Measurements from ENCODE around the gene JAML. TPM values are rescaled to one million over a fixed set of nuclear protein-coding genes. Genes with fewer than 3 reads are reported as not detected.

JAML gene
- total and polyA plus RNA-seq, 2 experiments from 2014 or later: 0.56 to 1.0 TPM

DNA sequence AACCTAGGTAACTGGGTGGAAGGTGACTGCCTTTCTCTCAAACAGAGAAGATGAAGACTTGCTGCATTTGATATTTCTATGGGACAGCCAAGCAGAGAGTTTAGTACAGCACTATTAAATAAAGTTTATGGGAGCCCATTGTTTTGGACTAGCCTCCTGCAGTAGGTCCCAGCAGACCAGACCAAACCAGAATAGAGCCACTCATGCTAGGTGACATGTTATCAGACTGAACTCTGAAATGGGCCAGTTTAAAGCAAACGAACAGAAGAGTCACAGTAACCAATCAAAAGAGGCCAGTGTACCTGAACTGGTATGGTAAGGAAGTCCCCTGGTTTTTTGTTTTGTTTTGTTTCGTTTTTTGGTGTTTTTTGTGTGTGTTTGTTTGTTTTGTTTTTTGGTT, 47.2 kb upstream of the JAML start (continued):
- TF ChIP-seq, protein P1, sequence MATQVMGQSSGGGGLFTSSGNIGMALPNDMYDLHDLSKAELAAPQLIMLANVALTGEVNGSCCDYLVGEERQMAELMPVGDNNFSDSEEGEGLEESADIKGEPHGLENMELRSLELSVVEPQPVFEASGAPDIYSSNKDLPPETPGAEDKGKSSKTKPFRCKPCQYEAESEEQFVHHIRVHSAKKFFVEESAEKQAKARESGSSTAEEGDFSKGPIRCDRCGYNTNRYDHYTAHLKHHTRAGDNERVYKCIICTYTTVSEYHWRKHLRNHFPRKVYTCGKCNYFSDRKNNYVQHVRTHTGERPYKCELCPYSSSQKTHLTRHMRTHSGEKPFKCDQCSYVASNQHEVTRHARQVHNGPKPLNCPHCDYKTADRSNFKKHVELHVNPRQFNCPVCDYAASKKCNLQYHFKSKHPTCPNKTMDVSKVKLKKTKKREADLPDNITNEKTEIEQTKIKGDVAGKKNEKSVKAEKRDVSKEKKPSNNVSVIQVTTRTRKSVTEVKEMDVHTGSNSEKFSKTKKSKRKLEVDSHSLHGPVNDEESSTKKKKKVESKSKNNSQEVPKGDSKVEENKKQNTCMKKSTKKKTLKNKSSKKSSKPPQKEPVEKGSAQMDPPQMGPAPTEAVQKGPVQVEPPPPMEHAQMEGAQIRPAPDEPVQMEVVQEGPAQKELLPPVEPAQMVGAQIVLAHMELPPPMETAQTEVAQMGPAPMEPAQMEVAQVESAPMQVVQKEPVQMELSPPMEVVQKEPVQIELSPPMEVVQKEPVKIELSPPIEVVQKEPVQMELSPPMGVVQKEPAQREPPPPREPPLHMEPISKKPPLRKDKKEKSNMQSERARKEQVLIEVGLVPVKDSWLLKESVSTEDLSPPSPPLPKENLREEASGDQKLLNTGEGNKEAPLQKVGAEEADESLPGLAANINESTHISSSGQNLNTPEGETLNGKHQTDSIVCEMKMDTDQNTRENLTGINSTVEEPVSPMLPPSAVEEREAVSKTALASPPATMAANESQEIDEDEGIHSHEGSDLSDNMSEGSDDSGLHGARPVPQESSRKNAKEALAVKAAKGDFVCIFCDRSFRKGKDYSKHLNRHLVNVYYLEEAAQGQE (IDR thresholded peaks at IDR 0.05; ENCODE audit: unreplicated experiment): no peak
- TF ChIP-seq ZNF114 (CRISPR knock-in tag; IDR thresholded peaks at IDR 0.05) (no peak), CREB1 (CRISPR knock-in tag; IDR thresholded peaks at IDR 0.05; ENCODE audit: low read depth) (no peak), JUNB (IDR thresholded peaks at IDR 0.05; ENCODE audit: unreplicated experiment) (no peak)

DNA sequence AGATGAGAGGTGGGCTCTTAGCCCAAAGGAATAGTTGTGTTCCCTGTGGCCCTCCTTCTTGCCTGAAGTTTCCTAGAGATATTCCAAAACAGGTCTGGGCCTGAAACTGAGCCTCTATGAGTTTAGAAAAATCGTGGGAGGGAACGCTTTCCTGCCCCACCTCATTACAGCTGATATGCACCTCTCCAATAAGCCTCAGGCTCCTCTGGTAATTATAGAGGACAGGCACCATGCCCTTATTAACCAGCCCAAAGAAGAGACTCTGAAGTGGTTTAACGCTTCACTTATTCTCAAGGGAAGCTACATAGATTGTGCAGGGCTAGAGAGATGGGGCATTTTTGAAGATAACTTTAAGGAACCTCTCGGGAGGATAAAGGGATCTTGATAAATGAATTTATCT, 42.7 kb upstream of the JAML start:
- H3K27me3 Mint-ChIP-seq (ENCODE audit: insufficient read depth, low read depth, poor library complexity): peaks cover 26% of the 10 kb centered on the region
- no peaks in the 10 kb centered on the region for H3K36me3 Mint-ChIP-seq (ENCODE audit: low read depth)
- Histone ChIP-seq H3K4me1 (ENCODE audit: insufficient read depth) (peaks cover 25% of the 10 kb centered on the region), H2AFZ (peak overlapping the region; percentile 23; the same call in 1 of the 2 replicates), H3K79me2 (replicated peaks; ENCODE audit: insufficient read depth) (no peaks in the 10 kb centered on the region), H3K4me2 (no peak overlapping the region), H3K4me3 (no peak overlapping the region), H3K27ac (ENCODE audit: low read depth) (no peak overlapping the region), H4K20me1 (replicated peaks; ENCODE audit: insufficient read depth) (no peaks in the 10 kb centered on the region), H3K27me3 (ENCODE audit: insufficient read depth) (peaks cover 51% of the 10 kb centered on the region), H3F3A (replicated peaks; ENCODE audit: low read depth) (no peaks in the 10 kb centered on the region), H3K9me2 (ENCODE audit: insufficient read depth) (no peaks in the 10 kb centered on the region), H3K36me3 (ENCODE audit: insufficient read depth) (no peaks in the 10 kb centered on the region)
- DNase-seq (ENCODE audit: low spot score) (no peak), ATAC-seq (no peak)
- H3K4me1 Mint-ChIP-seq: peaks cover 29% of the 10 kb centered on the region
- H3K9me3 Mint-ChIP-seq: no peaks in the 10 kb centered on the region
- H3K27ac Mint-ChIP-seq: no peak overlapping the region
- H3K4me3 Mint-ChIP-seq: no peak overlapping the region
- TF ChIP-seq CREB1 (CRISPR knock-in tag; IDR thresholded peaks at IDR 0.05; ENCODE audit: low read depth): no peak
- TF ChIP-seq, protein P1 (IDR thresholded peaks at IDR 0.05; ENCODE audit: unreplicated experiment): no peak
- TF ChIP-seq EZH2 (IDR thresholded peaks at IDR 0.05; ENCODE audit: low read depth, unreplicated experiment): no peak
- TF ChIP-seq ETS1 (IDR thresholded peaks at IDR 0.05): no peak
- TF ChIP-seq ZNF114 (CRISPR knock-in tag; IDR thresholded peaks at IDR 0.05): no peak
- no peak for TF ChIP-seq POLR2AphosphoS5 (IDR thresholded peaks at IDR 0.05; ENCODE audit: low read depth)
- TF ChIP-seq ZNF331 (CRISPR knock-in tag; IDR thresholded peaks at IDR 0.05; ENCODE audit: low read depth): no peak
- TF ChIP-seq CTCF (conservative IDR thresholded peaks at IDR 0.05; ENCODE audit: low read depth in 2 of 2): no peak
